GM19023 (cell line): ENCODE measurements around the gene ABCC4.
"Not testable (repeated sequence)": the region's sequence is repeated elsewhere in the genome, so short reads cannot be mapped to it uniquely, and the experiment has no call there.

Source experiments
- ATAC-seq: cut with Tn5 transposase; IDR thresholded peaks from one replicate; pipeline ENCODE4 v1.9.1; 2021; ENCODE audit warnings: mild to moderate bottlenecking, moderate library complexity; ENCODE audit not compliant: unreplicated experiment

ABCC4 gene

GRCh38 chr13:95168191-95168590 lies 133.1 kb downstream of the ABCC4 start:
- no peak for ATAC-seq

GRCh38 chr13:95167003-95167402 lies 134.2 kb downstream of the ABCC4 start:
- ATAC-seq, result not testable (repeated sequence)

- ATAC-seq, result no peak
Observed at GRCh38 chr13:95164830-95165229, 136.4 kb downstream of the ABCC4 start.

GRCh38 chr13:95160112-95160906 lies 140.9 kb downstream of the ABCC4 start:
- ATAC-seq, result no peak

GRCh38 chr13:95159458-95159857 lies 141.8 kb downstream of the ABCC4 start:
- ATAC-seq, result no peak

GRCh38 chr13:95156208-95156607 lies 145.0 kb downstream of the ABCC4 start:
- ATAC-seq, result no peak

GRCh38 chr13:95155504-95155903 lies 145.7 kb downstream of the ABCC4 start:
- ATAC-seq, result no peak

- ATAC-seq, result no peak
Observed at GRCh38 chr13:95155093-95155492, 146.2 kb downstream of the ABCC4 start.

- no peak for ATAC-seq
Observed at GRCh38 chr13:95154413-95154886, 146.8 kb downstream of the ABCC4 start.

GRCh38 chr13:95153647-95154412 lies 147.4 kb downstream of the ABCC4 start:
- ATAC-seq, result no peak

GRCh38 chr13:95151942-95152587 lies 149.2 kb downstream of the ABCC4 start:
- no peak for ATAC-seq

- no peak for ATAC-seq
Observed at GRCh38 chr13:95150555-95150954, 150.7 kb downstream of the ABCC4 start.

- ATAC-seq, result no peak
Observed at GRCh38 chr13:95146486-95146885, 154.8 kb downstream of the ABCC4 start.

- ATAC-seq, result no peak
Observed at GRCh38 chr13:95145587-95145986, 155.7 kb downstream of the ABCC4 start.

- no peak for ATAC-seq
Observed at GRCh38 chr13:95140502-95140901, 160.7 kb downstream of the ABCC4 start.

- no peak for ATAC-seq
Observed at GRCh38 chr13:95138876-95139585, 162.2 kb downstream of the ABCC4 start.

GRCh38 chr13:95137096-95137495 lies 164.2 kb downstream of the ABCC4 start:
- ATAC-seq, result peak; percentile 91

GRCh38 chr13:95136638-95137037 lies 164.6 kb downstream of the ABCC4 start:
- ATAC-seq, result no peak

GRCh38 chr13:95133498-95133897 lies 167.8 kb downstream of the ABCC4 start:
- no peak for ATAC-seq

GRCh38 chr13:95129004-95129403 lies 172.2 kb downstream of the ABCC4 start:
- no peak for ATAC-seq
